GM23248 (cell line): Measurements from ENCODE around the gene ADCY5. TPM values are rescaled to one million over a fixed set of nuclear protein-coding genes. Genes with fewer than 3 reads are reported as not detected.

Experiments
- DNase-seq: peaks from one replicate; pipeline ENCODE4 v3.0.0-alpha.2; 2015
- H2AFZ ChIP-seq: fragments of 200-600 bp; sonication (generic); 2 replicates; pipeline ENCODE4 v1.6.1; 2016; ENCODE audit warnings: antibody characterized with exemption
- H3F3A ChIP-seq: fragments of 200-600 bp; sonication (generic); 2 replicates; pipeline ENCODE4 v1.6.1; 2016; ENCODE audit warnings: mild to moderate bottlenecking, antibody characterized with exemption, mixed run types; ENCODE audit not compliant: insufficient read depth
- H3K27ac ChIP-seq: fragments of 200-600 bp; sonication (generic); 2 replicates; pipeline ENCODE4 v1.5.1; 2016; ENCODE audit warnings: mild to moderate bottlenecking
- H3K27me3 ChIP-seq: fragments of 200-600 bp; sonication (generic); replicated peaks from 2 replicates; pipeline ENCODE4 v1.6.1; 2016; ENCODE audit warnings: mild to moderate bottlenecking; ENCODE audit not compliant: insufficient read depth
- H3K36me3 ChIP-seq: fragments of 200-600 bp; sonication (generic); 2 replicates; pipeline ENCODE4 v1.6.1; 2016; ENCODE audit warnings: low read depth, mild to moderate bottlenecking
- H3K4me1 ChIP-seq: fragments of 200-600 bp; sonication (generic); 2 replicates; pipeline ENCODE4 v1.6.1; 2016; ENCODE audit warnings: mild to moderate bottlenecking; ENCODE audit not compliant: insufficient read depth
- H3K4me2 ChIP-seq: fragments of 200-600 bp; sonication (generic); one replicate; pipeline ENCODE4 v1.6.1; 2016; ENCODE audit warnings: mild to moderate bottlenecking; ENCODE audit not compliant: unreplicated experiment
- H3K4me3 ChIP-seq: fragments of 200-600 bp; sonication (generic); 2 replicates; pipeline ENCODE4 v1.5.1; 2016; ENCODE audit warnings: mild to moderate bottlenecking
- H3K79me2 ChIP-seq: fragments of 200-600 bp; sonication (generic); 2 replicates; pipeline ENCODE4 v1.6.1; 2016; ENCODE audit warnings: mild to moderate bottlenecking; ENCODE audit not compliant: insufficient read depth
- H3K9ac ChIP-seq: fragments of 200-600 bp; sonication (generic); 2 replicates; pipeline ENCODE4 v1.6.1; 2016; ENCODE audit warnings: mild to moderate bottlenecking
- H3K9me2 ChIP-seq: fragments of 200-600 bp; sonication (generic); 2 replicates; pipeline ENCODE4 v1.6.1; 2016; ENCODE audit warnings: mixed run types, mild to moderate bottlenecking, moderate library complexity; ENCODE audit not compliant: insufficient read depth
- H3K9me3 ChIP-seq: fragments of 200-600 bp; sonication (generic); one replicate; pipeline ENCODE4 v1.6.1; 2017; ENCODE audit warnings: low read depth
- H4K20me1 ChIP-seq: fragments of 200-600 bp; sonication (generic); 2 replicates; pipeline ENCODE4 v1.6.0; 2016; ENCODE audit not compliant: insufficient read depth
- EZH2 ChIP-seq: fragments of 200-600 bp; sonication (generic); IDR thresholded peaks from 2 replicates; pipeline ENCODE4 v1.6.1; 2018; ENCODE audit warnings: antibody characterized with exemption, mild to moderate bottlenecking; ENCODE audit not compliant: insufficient read depth, poor library complexity, severe bottlenecking
- EZH2phosphoT487 ChIP-seq: fragments of 200-600 bp; sonication (generic); IDR thresholded peaks from 2 replicates; pipeline ENCODE4 v1.6.1; 2018; ENCODE audit warnings: antibody characterized with exemption, moderate library complexity, mild to moderate bottlenecking, low read depth; ENCODE audit not compliant: insufficient read depth
- WGBS, 2 experiments: methylation state at CpG; one replicate each; pipeline ENCODE4 v1.1.6; 2015 to 2017; ENCODE audit warnings: low lambda C conversion rate in 2 of 2, low coverage in 1 of 2; ENCODE audit errors: missing lambda C conversion rate in 2 of 2; 5-methylcytosine and 5-hydroxymethylcytosine counted together
- in situ Hi-C: fragments of 300-500 bp; cut with MboI; formaldehyde crosslinking; loops from 2 replicates; pipeline ENCODE4 v1.15.0; 2020
- polyA plus RNA-seq: library from polyadenylated mRNA; unstranded; fragments of >200 nt; fragmentation: Nextera tagmentation; extraction: Ambion mirVana; gene quantifications from 2 replicates; pipeline ENCODE4 v1.2.1, GENCODE V29; 2016
- total RNA-seq: library from RNA; depleted of rRNA; stranded (reverse); fragments of >200 nt; shearing (Covaris generic); gene quantifications from 2 replicates; pipeline ENCODE4 v1.2.3, GENCODE V29; 2014

ADCY5 gene
- total and polyA plus RNA-seq, 2 experiments from 2014 or later: 0.09 to 1.2 TPM

GRCh38 chr3:123431658-123432324 lies 17.1 kb downstream of the ADCY5 start:
- no peaks in the 10 kb centered on the region for H3K9me2 ChIP-seq
- no peak overlapping the region for H2AFZ ChIP-seq
- WGBS, 2 experiments: 63 to 69% methylated on average over 10 of the region's 10 CpGs
- H3K9ac ChIP-seq: no peak overlapping the region
- no peak for TF ChIP-seq EZH2phosphoT487
- TF ChIP-seq EZH2: no peak
- H3F3A ChIP-seq: no peaks in the 10 kb centered on the region
- no peaks in the 10 kb centered on the region for H3K79me2 ChIP-seq
- no peak for DNase-seq
- in situ Hi-C loops: no loop called here
- no peak overlapping the region for H3K4me2 ChIP-seq
- no peaks in the 10 kb centered on the region for H3K36me3 ChIP-seq
- H3K4me3 ChIP-seq: no peak overlapping the region
- H4K20me1 ChIP-seq: no peaks in the 10 kb centered on the region
- H3K4me1 ChIP-seq: no peaks in the 10 kb centered on the region
- no peak overlapping the region for H3K27ac ChIP-seq
- H3K9me3 ChIP-seq: no peaks in the 10 kb centered on the region
- H3K27me3 ChIP-seq: peaks cover 12% of the 10 kb centered on the region

- Histone ChIP-seq H3K27ac (no peak overlapping the region), H3K9me2 (no peaks in the 10 kb centered on the region), H3K36me3 (no peaks in the 10 kb centered on the region), H4K20me1 (no peaks in the 10 kb centered on the region), H3K4me2 (no peak overlapping the region), H3F3A (no peaks in the 10 kb centered on the region), H3K27me3 (peaks cover 12% of the 10 kb centered on the region), H3K4me1 (no peaks in the 10 kb centered on the region), H3K9me3 (no peaks in the 10 kb centered on the region), H3K9ac (no peak overlapping the region), H2AFZ (no peak overlapping the region), H3K4me3 (no peak overlapping the region), H3K79me2 (no peaks in the 10 kb centered on the region)
- in situ Hi-C loops: no loop called here
- WGBS, 2 experiments: 69 to 72% methylated on average over 5 of the region's 5 CpGs
- DNase-seq: no peak
- TF ChIP-seq EZH2phosphoT487 (no peak), EZH2 (no peak)
Measured at GRCh38 chr3:123431007-123431657, 17.8 kb downstream of the ADCY5 start.

- no peak overlapping the region for H3K27ac ChIP-seq
- H4K20me1 ChIP-seq: no peaks in the 10 kb centered on the region
- no peak overlapping the region for H3K4me3 ChIP-seq
- in situ Hi-C loops: no loop called here
- 73 to 74% methylated on average over 11 of the region's 11 CpGs for WGBS, 2 experiments
- TF ChIP-seq EZH2phosphoT487: no peak
- TF ChIP-seq EZH2: no peak
- no peak overlapping the region for H2AFZ ChIP-seq
- no peaks in the 10 kb centered on the region for H3K9me3 ChIP-seq
- no peaks in the 10 kb centered on the region for H3K36me3 ChIP-seq
- H3F3A ChIP-seq: no peaks in the 10 kb centered on the region
- H3K9me2 ChIP-seq: no peaks in the 10 kb centered on the region
- H3K4me2 ChIP-seq: no peak overlapping the region
- H3K27me3 ChIP-seq: peaks cover 12% of the 10 kb centered on the region
- H3K79me2 ChIP-seq: no peaks in the 10 kb centered on the region
- no peak for DNase-seq
- no peak overlapping the region for H3K9ac ChIP-seq
- H3K4me1 ChIP-seq: no peaks in the 10 kb centered on the region
Measured at GRCh38 chr3:123430266-123430665, 18.6 kb downstream of the ADCY5 start.

- no peak overlapping the region for H2AFZ ChIP-seq
- in situ Hi-C loops: no loop called here
- H3K27me3 ChIP-seq: peaks cover 12% of the 10 kb centered on the region
- no peak overlapping the region for H3K4me2 ChIP-seq
- H3K4me3 ChIP-seq: no peak overlapping the region
- TF ChIP-seq EZH2phosphoT487 (no peak), EZH2 (no peak)
- no peak for DNase-seq
- H3K4me1 ChIP-seq: no peaks in the 10 kb centered on the region
- H3K79me2 ChIP-seq: no peaks in the 10 kb centered on the region
- H3K9me2 ChIP-seq: no peaks in the 10 kb centered on the region
- WGBS, 2 experiments: 57 to 58% methylated on average over 9 to 10 of the region's 10 CpGs
- H3F3A ChIP-seq: no peaks in the 10 kb centered on the region
- no peaks in the 10 kb centered on the region for H3K9me3 ChIP-seq
- H3K27ac ChIP-seq: no peak overlapping the region
- no peaks in the 10 kb centered on the region for H3K36me3 ChIP-seq
- H3K9ac ChIP-seq: no peak overlapping the region
- no peaks in the 10 kb centered on the region for H4K20me1 ChIP-seq
Measured at GRCh38 chr3:123429362-123430125, 19.3 kb downstream of the ADCY5 start.
